OCI-LY3 (cell line): ENCODE data around the gene HAND1.

Source experiments
- EZH2phosphoT487 ChIP-seq: fragments of 200-600 bp; shearing (Covaris generic); IDR thresholded peaks from 2 replicates; pipeline ENCODE4 v1.6.1; 2018; ENCODE audit warnings: antibody characterized with exemption, mixed run types, low read depth
- TF ChIP-seq, protein P1 (sequence below): fragments of 200-600, 300-600 bp; sonication (generic); IDR thresholded peaks from 2 replicates; pipeline ENCODE4 v1.5.1; 2014; ENCODE audit warnings: antibody characterized with exemption, low read length, low read depth

DNA sequence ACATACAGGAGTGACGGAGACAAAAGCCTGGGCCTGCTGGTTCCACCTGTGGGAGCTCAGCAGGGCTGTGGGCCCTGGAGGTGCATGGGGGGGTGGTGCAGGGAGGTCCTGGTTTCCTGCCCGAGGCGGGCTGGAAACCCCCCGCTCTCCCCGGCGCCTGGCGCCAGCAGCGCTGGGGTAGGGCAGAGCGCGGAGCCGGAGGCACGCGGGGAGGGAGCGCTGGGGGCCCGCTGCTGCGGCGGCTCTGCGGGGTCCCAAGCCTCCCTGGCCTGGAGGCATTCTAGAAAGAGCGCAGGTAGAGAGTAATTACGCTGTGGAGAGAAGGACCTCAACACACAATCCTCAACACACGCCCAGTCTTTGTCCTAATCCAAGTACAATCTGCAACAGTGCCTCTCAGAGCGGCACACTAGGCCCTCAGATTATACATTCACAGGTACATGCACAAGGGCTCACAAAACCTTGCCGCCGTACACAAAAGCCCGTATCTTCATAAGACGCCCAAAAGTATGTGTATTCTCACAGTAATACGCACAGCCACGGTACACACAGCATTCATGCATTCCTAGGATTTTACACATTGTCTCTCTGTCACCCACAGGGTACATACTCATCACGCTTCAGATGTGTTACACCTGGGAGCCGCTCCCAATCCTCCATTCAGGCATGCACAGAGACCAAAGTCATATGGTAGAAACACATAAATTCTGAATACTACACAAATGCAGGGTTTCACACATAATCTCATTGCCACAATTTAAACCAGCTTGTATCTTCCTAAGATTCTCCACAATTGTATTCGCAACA lies 2.1 kb upstream of the HAND1 start:
- TF ChIP-seq, protein P1, sequence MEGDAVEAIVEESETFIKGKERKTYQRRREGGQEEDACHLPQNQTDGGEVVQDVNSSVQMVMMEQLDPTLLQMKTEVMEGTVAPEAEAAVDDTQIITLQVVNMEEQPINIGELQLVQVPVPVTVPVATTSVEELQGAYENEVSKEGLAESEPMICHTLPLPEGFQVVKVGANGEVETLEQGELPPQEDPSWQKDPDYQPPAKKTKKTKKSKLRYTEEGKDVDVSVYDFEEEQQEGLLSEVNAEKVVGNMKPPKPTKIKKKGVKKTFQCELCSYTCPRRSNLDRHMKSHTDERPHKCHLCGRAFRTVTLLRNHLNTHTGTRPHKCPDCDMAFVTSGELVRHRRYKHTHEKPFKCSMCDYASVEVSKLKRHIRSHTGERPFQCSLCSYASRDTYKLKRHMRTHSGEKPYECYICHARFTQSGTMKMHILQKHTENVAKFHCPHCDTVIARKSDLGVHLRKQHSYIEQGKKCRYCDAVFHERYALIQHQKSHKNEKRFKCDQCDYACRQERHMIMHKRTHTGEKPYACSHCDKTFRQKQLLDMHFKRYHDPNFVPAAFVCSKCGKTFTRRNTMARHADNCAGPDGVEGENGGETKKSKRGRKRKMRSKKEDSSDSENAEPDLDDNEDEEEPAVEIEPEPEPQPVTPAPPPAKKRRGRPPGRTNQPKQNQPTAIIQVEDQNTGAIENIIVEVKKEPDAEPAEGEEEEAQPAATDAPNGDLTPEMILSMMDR = no peak
- TF ChIP-seq EZH2phosphoT487 = no peak
